OCI-LY7 (cell line): ENCODE data around the gene CEBPB. TPM values are rescaled to one million over a fixed set of nuclear protein-coding genes. Genes with fewer than 3 reads are reported as not detected.

Experiments
- BruUV-seq: library from RNA; stranded (reverse); fragments of 400-500 nt; replicated peaks from 2 replicates; lab custom pipeline; 2021; lab: Mats Ljungman, UMichigan
- CTCF ChIA-PET: fragments of 300-600 bp; sonication (Branson Sonifier 250); formaldehyde crosslinking; loops from one replicate; lab custom pipeline; 2022; ENCODE audit warnings: antibody characterized with exemption; ENCODE audit not compliant: unreplicated experiment; lab: Charles Lee
- POLR2A ChIA-PET: fragments of 300-600 bp; sonication (Branson Sonifier 250); formaldehyde crosslinking; loops from one replicate; lab custom pipeline; 2022; ENCODE audit warnings: antibody characterized with exemption; lab: Charles Lee
- DNase-seq: peaks from one replicate; pipeline ENCODE4 v3.0.0-alpha.2; 2015; ENCODE audit warnings: low spot score
- H2AFZ ChIP-seq: fragments of 200-600 bp; sonication (generic), shearing (Covaris generic); 2 replicates; pipeline ENCODE4 v1.6.1; 2014; ENCODE audit warnings: mild to moderate bottlenecking, antibody characterized with exemption, low read length, moderate library complexity
- H3K27ac ChIP-seq: fragments of 200-600 bp; sonication (generic); 2 replicates; pipeline ENCODE4 v1.5.1; 2014; ENCODE audit warnings: mixed run types, low read depth, mild to moderate bottlenecking, moderate library complexity, low read length, inconsistent platforms; ENCODE audit not compliant: poor library complexity, severe bottlenecking
- H3K36me3 ChIP-seq: fragments of 200-600 bp; sonication (generic); 2 replicates; pipeline ENCODE4 v1.6.1; 2014; ENCODE audit warnings: mild to moderate bottlenecking, antibody characterized with exemption, low read length, moderate library complexity, mixed read lengths; ENCODE audit not compliant: insufficient read depth
- H3K4me1 ChIP-seq: fragments of 200-600 bp; sonication (generic); 2 replicates; pipeline ENCODE4 v1.5.1; 2014; ENCODE audit warnings: mild to moderate bottlenecking, low read length; ENCODE audit not compliant: insufficient read depth, poor library complexity, severe bottlenecking
- H3K4me2 ChIP-seq: fragments of 200-600 bp; sonication (generic); 2 replicates; pipeline ENCODE4 v1.6.1; 2014; ENCODE audit warnings: mild to moderate bottlenecking, low read length
- H3K4me3 ChIP-seq: fragments of 200-600 bp; sonication (generic); 2 replicates; pipeline ENCODE4 v1.5.1; 2014; ENCODE audit warnings: mild to moderate bottlenecking, low read depth, low read length; ENCODE audit not compliant: poor library complexity, severe bottlenecking
- H3K79me2 ChIP-seq: fragments of 200-600 bp; sonication (generic); 2 replicates; pipeline ENCODE4 v1.6.1; 2016; ENCODE audit warnings: low read depth, mild to moderate bottlenecking, low read length, moderate library complexity, mixed read lengths; ENCODE audit not compliant: insufficient read depth
- H3K9me2 ChIP-seq: fragments of 200-600 bp; sonication (generic); 2 replicates; pipeline ENCODE4 v1.6.1; 2016; ENCODE audit warnings: mild to moderate bottlenecking, low read length, mixed read lengths; ENCODE audit not compliant: insufficient read depth
- H3K9me3 ChIP-seq: fragments of 200-600 bp; sonication (generic); 2 replicates; pipeline ENCODE4 v1.6.1; 2014; ENCODE audit warnings: mild to moderate bottlenecking, mixed run types, low read length, mixed read lengths
- H4K20me1 ChIP-seq: fragments of 200-600 bp; sonication (generic); 2 replicates; pipeline ENCODE4 v1.6.1; 2014; ENCODE audit warnings: mild to moderate bottlenecking, antibody characterized with exemption, low read length, moderate library complexity, mixed read lengths; ENCODE audit not compliant: insufficient read depth
- EZH2phosphoT487 ChIP-seq: fragments of 200-600 bp; sonication (generic); IDR thresholded peaks from 2 replicates; pipeline ENCODE4 v1.6.1; 2018; ENCODE audit warnings: low read depth, borderline replicate concordance, mild to moderate bottlenecking, mixed run types, antibody characterized with exemption, low read length, moderate library complexity, mixed read lengths
- intact Hi-C: fragments of 100-400 bp; cut with micrococcal nuclease; formaldehyde crosslinking; loops from one replicate; pipeline ENCODE4 v1.10.0; 2022; ENCODE audit not compliant: unreplicated experiment
- total RNA-seq, 2 experiments: library from RNA; depleted of rRNA in 1 of 2; stranded (reverse); fragments of >200 nt in 1 of 2; shearing (Covaris generic) in 1 of 2; gene quantifications; 2 replicates each; pipeline ENCODE4 v1.2.3, GENCODE V29; 2014 to 2022
- TF ChIP-seq, protein P1 (sequence below): fragments of 200-600 bp; sonication (generic); conservative IDR thresholded peaks from 2 replicates; pipeline ENCODE4 v1.5.1; 2014; ENCODE audit warnings: mild to moderate bottlenecking, antibody characterized with exemption, low read length, moderate library complexity, mixed read lengths

CEBPB gene
- total RNA-seq, 2 experiments from 2014 or later = 47.6 to 48.4 TPM

DNA sequence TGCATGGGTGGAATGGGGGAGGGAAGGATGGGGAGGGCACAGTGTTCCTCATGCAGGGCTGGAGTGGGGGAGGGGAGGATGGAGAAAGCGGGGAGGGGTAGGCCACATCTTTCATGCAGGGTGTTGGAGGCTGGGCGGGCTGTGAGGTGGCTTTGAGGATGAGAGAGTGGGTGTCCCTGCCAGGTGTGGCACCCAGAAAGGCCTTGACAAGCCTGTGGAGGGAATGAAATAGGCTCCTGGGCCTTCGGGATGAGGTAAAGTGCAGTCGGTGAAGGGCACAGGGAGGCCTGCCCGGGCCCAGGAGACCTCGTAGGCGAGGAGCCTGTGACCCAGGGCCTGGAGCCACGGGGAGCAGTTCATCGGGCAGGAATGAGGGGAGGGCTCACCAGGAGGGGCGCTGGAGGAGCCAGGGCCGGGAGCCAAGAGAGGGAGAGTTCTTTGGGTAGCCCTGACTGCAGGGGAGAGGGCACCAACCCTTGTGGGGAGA is 7.6 kb downstream of the CEBPB start:
- H3K27ac ChIP-seq = no peak overlapping the region
- 0 out of 2 replicates have a peak, but pooled peaks cover 4% of the 10 kb centered on the region for H3K9me3 ChIP-seq
- peaks cover 6% of the 10 kb centered on the region; the same call in 1 of the 2 replicates for H3K79me2 ChIP-seq
- H3K4me1 ChIP-seq = peaks cover 10% of the 10 kb centered on the region
- intact Hi-C loops = no loop called here
- TF ChIP-seq EZH2phosphoT487 = no peak
- TF ChIP-seq, protein P1, sequence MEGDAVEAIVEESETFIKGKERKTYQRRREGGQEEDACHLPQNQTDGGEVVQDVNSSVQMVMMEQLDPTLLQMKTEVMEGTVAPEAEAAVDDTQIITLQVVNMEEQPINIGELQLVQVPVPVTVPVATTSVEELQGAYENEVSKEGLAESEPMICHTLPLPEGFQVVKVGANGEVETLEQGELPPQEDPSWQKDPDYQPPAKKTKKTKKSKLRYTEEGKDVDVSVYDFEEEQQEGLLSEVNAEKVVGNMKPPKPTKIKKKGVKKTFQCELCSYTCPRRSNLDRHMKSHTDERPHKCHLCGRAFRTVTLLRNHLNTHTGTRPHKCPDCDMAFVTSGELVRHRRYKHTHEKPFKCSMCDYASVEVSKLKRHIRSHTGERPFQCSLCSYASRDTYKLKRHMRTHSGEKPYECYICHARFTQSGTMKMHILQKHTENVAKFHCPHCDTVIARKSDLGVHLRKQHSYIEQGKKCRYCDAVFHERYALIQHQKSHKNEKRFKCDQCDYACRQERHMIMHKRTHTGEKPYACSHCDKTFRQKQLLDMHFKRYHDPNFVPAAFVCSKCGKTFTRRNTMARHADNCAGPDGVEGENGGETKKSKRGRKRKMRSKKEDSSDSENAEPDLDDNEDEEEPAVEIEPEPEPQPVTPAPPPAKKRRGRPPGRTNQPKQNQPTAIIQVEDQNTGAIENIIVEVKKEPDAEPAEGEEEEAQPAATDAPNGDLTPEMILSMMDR = no peak
- no peak overlapping the region for H3K4me2 ChIP-seq
- ChIA-PET CTCF (no interaction called here), POLR2A (interaction anchor here (0.6 kb wide), 1 partner anchor 311 kb away, joined by 3 read pairs; no protein-coding TSS in a partner anchor)
- DNase-seq = no peak
- H4K20me1 ChIP-seq = no peaks in the 10 kb centered on the region
- no peaks in the 10 kb centered on the region for H3K36me3 ChIP-seq
- no peak overlapping the region for H2AFZ ChIP-seq
- H3K9me2 ChIP-seq = no peaks in the 10 kb centered on the region
- no peak overlapping the region for H3K4me3 ChIP-seq
- no TSS peak for BruUV-seq

DNA sequence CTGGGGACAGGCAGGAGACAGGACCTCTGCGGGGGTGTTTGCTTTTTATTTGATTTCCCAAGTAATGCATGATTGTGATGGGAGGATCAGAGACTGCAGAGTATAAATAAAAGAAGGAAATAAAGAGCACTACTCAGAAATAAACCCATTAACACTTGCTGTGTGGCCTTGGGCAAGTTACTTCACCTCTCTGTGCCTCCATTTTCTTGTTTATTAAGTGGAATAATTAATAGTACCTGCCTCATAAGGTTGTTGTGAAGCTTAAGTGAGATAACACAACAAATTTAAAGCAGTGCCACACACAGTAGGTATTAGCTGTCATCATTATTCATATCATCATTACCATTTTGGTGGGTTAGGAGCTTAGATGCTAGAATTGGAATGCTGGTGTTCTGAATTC is 8.1 kb downstream of the CEBPB start:
- POLR2A ChIA-PET = interaction anchor here (0.6 to 0.9 kb wide), 2 partner anchors 78 to 310 kb away, joined by 3 read pairs; no protein-coding TSS in a partner anchor
- Histone ChIP-seq H2AFZ (no peak overlapping the region), H3K4me1 (peaks cover 6% of the 10 kb centered on the region), H3K9me2 (no peaks in the 10 kb centered on the region), H3K4me2 (no peak overlapping the region), H4K20me1 (no peaks in the 10 kb centered on the region), H3K36me3 (no peaks in the 10 kb centered on the region), H3K4me3 (no peak overlapping the region), H3K27ac (no peak overlapping the region), H3K79me2 (peaks cover under 1% of the 10 kb centered on the region; the same call in 1 of the 2 replicates), H3K9me3 (0 out of 2 replicates have a peak, but pooled peaks cover 4% of the 10 kb centered on the region)
- no TSS peak for BruUV-seq
- TF ChIP-seq EZH2phosphoT487 = no peak
- TF ChIP-seq, protein P1 = no peak
- intact Hi-C loops = no loop called here
- DNase-seq = no peak
- CTCF ChIA-PET = no interaction called here

DNA sequence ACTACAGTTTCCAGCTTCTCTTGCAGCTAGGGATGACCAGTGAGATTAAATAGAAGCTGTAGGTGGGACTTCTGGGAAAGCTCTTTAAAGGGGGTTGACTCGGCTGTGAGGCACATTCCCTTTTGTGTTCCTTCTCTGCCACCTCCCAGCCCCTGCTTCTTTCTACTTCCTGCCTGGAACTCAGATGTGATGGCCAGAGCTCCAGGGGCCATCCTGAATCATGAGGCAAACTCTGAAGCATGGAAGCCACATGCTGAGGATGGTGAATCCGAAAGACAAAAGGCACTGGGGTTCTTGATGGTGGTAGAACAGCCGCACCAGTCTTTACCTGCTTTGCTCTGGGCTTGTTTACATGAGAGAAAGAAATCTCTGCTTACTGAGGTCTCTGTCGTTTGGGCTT is 9.1 kb downstream of the CEBPB start:
- Histone ChIP-seq H4K20me1 (no peaks in the 10 kb centered on the region), H3K36me3 (no peaks in the 10 kb centered on the region), H3K27ac (no peak overlapping the region), H3K79me2 (no peaks in the 10 kb centered on the region), H3K4me2 (no peak overlapping the region), H2AFZ (no peak overlapping the region), H3K9me2 (no peaks in the 10 kb centered on the region), H3K4me3 (no peak overlapping the region), H3K4me1 (peaks cover 5% of the 10 kb centered on the region), H3K9me3 (peaks cover 9% of the 10 kb centered on the region; the same call in 1 of the 2 replicates)
- no TSS peak for BruUV-seq
- ChIA-PET CTCF (no interaction called here), POLR2A (interaction anchor here (0.9 kb wide), 1 partner anchor 77 kb away, joined by 3 read pairs; no protein-coding TSS in a partner anchor)
- TF ChIP-seq, protein P1 = no peak
- no peak for TF ChIP-seq EZH2phosphoT487
- intact Hi-C loops = no loop called here
- no peak for DNase-seq
